Nucleus accumbens (tissue), 56 donors: ENCODE results near the gene STIL.

Experiments used
- DNase-seq, 56 donors: peaks; one replicate each; lab custom pipeline; 2025; lab: John Stamatoyannopoulos, UW

STIL gene

DNA sequence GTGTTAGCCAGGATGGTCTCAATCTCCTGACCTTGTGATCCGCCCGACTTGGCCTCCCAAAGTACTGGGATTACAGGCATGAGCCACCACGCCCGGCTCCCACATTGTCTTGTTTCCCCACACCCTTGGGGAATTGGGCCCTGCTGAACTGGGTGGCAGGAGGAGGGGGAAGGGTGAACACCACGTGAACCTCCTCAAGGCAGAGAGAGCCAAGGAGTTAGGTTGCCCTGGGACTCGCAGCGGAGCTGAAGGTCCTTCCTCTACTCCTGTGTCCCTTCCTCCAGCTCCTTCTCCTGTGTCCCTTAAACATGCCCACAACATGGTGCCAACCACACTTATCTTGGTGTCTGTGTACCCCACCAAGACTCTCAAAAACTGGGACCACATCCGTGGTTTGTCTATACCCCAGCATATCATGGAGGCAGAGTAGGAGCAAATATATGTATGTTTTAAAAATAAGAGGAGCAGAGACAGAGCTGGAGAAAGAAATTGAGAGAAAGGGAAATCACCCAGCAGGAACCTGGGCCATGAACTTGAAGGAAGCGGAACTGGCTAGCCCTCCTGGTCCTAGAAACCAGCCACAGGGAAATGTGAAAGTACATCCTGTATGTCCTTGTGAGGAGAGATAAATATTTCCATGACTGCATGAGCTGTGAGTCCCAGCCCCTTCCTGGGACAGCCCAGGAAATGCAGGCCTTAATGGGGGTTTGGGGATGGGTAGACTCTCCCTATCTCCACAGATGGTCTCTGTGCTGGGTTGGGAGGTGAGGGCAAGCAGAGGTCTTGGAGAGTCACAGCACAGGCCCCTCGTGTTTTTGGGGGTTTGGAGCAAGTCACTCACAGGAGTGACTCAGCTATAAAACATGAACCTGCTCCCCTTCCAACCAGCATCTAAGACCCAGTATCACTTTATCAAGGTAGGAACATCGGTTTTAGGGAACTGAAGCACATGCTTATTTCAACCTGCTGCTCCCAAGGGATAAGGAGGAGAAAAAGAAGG is 72.5 kb downstream of the STIL start:
- no peak for DNase-seq

DNA sequence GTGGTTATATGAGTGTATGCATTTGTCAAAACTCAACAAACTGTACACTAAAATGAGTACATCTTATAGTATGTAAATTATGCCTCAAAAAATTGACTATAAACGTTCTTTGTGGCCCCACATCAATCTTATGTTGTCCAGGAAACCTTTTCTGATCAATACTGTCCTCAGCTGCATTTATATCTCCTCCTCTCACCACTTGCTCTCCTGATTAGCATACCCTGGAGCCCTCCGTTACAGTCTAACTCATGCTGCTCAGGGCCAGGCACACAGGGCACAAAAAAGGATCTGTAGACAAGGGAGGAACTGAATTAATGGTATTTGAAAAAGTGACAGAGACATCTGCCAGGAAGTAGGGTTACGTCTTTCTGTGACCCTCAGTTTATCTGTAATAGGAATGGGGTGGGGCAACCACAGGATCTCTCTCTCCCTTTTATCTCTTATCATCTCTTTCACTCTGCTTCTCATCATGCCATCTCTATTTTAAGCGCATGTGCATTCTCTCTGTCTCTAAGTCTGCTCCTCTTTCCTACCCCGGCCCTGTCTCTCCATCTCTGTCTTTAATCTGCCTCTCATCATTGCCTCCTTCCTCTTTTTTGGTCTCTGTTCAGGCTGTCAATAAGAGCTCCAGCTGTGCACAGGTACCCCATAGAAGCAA is 74.9 kb downstream of the STIL start:
- no peak for DNase-seq

DNA sequence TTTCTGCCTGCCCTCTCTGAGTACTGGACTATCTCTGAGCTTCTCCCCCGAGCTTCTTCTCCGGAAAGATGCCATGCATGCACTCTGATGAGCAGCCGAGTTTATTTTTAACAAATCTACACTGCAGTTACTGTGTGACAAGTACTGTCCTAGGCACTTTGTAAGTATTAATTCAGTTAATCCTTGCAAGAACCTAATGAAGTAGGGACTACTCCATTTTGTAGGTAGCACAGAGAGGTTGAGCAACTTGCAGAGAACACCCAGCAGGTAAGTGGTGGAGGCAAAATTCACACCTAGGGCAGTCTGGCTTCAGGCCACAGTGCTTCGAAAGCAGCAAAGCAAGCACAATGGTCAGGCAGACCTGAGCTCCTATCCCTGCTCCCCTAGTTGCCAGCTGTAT is 78.1 kb downstream of the STIL start:
- DNase-seq = no peak

DNA sequence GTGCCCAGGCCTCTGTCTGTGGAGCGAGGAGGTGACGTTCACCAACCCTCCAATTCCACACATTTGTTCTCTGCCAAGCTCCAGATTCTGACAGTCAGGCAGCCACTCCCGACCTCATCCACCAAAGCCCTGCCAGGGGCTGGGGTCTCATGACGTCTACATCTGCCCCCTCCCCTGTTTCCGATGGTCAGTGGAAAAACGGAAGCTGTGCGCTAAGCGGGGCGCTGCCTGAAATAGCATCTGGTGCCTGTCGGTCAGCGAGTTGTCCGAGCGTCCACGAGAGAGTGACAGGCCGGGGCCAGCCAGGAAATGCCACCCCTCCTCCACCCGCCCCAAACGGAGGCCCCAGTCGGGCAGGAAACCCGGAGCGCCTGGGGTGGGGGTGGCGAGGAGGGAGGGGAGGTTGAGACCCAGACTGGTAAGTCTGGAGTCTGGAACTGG is 78.7 kb downstream of the STIL start:
- peak in 33 of 56 donors; percentile 8 to 62 (median 35) for DNase-seq

DNA sequence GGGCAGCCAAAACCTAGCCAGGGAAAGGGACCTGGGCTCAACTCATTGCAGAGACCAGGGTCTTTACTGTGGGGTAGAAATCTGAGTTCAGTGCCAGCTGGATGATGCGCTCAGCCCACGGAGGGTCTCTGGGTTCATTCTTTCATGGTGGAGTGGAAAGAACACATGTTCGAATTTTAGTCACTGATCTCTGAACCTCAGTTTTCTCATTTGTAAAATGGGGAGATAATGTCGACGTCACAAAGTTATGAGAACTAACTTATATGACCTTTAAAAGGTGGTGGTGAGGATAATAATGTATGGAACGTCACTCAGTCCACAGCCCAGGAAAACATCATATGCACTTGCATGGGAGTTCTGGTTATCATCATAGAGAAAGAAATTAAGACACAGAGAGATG is 80.8 kb downstream of the STIL start:
- no peak for DNase-seq

DNA sequence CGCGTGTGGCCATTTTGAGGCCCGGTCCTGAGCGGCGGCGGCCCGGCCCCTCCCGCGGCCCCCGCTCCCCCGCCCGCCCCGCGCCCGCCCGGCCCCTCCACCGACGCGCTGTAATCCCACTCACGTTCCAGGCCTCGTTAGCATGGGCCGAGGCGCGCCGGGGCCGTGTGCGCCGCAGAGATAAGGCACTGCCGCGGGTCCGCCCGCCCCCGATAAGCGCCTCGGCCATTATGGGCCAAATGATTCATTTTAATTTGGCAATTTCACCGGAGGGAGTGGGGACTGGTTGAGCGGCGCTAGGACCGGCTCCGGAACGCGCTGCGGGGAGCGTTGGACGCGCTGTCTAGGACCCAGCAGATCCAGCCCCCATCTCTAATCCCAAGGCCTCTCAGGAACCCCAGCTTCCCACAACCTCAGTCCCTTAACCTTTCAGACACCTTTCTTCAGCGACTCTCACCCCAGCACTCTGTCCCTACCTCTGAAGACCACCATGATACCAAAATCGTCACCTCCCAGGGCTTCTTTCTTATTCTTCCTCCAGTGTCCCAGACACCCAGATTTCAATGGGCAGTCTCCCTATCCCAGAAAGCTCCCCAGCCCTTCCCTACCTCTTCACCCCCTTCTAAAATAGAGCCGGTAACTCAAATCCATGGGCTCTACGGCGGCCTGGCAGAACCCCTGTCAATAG is 81.6 kb downstream of the STIL start, which contains the start of gene TAL1:
Gene TAL1 (minus strand): TSS at position 39 of the 688 bp plus-strand sequence. CDS start 6,337 bp downstream, outside the sequence.
- no peak for DNase-seq

DNA sequence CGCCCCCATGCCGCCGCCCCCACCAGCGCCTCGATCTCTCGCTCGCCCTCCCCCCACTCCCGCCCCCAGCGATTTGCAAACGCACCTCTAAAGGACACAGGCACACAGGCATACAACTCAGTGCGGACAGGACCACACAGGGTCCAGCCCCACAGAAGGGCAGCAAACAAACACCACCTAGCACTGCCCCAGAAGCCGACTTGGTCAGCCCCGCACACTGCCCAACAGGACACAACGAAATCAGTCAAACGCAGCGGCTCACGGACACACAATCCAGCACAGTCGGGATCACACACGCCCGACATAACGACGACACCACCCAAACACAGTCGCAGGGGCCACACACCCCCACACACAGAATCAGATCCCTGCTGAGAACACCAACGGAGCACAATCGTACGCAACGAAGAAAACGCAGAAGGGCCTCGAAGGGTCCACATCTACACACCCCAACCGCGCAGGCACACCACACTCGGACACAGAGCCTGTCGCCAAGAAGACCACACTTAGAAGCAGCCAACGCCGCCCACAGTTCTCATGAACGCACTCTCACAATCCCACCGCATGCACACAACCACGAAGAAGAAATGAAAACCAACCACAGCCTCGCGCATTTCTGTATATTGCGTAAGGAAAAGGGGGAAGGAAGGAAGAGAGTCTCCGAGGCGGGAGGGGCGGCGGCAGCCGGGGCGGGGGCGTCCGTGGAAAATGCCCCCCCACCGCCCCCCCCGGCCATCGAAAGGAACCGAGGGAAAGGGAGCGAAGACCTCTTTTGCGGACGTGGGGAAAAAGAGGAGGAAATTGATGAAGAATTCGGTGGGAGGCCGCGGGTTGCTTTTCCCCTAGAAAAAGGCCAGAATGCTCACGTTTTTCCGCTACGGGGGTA is 82.4 kb downstream of the STIL start:
- peak in 6 of 56 donors; percentile 6 to 34 (median 8) for DNase-seq

DNA sequence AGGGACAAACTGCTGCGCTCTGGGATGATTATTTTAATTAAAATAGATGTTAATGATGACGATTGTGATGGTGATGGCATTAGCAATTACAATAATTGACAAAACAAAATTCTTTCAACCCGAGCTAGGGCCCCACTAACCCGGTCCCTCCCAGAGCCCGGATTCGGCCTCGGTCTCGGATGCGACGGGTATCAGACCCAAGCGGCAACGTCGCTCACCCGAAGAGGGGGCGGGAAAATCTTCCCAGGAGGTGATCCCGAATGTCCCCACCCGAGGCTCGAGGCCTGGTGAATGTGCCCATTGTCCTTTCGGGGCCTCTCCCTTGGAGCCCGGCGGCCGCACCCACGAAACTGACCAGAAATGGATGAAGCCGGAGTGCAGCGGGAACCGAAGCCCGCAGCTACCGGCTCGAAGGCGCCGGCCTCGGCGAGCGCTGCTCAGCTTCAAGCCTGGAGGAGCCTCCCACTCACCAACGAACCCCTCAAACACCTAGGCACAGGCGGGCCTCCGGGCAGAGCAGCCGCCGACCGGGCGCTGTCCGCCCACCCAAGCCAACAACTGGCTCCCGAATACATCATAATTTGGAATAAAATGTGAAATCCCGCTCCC is 83.2 kb downstream of the STIL start:
- DNase-seq = no peak

DNA sequence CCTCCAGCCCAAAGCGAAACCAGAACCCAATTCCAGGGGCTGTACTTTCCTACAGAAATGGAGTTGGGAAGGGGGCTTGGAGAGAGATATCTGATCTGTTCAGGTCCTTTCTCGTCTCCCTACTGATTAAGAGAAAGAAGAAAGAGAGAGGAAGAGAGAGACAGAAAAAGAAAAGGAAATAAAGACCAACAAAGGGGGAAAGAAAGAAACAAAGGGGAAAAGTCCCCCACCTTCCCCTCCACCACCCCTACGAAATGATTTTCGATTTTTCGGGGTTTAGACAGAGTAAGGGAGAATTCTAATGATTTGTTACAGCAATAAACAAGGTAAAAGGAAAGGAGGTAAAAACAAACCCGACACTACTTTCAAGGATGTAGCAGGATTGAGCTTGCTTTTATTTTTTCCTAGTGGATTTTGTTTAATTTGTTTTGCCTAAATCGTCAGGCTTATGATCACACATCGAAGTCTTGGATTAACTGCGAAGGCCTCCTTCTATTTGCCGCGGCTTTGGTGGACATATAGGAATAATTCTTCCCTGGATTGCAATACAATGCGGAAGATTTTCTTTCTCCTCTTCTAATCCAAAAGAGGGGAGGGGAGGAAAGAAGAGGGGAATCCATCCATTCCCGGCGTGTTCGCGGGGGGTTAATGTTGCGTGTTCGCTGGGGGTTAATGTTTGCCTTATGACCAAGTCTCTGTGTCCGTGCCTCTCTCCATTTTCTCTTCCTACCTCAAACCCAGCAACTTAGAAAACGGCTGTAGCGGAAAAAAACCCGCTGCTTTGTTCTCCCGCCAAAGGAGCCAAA is 83.9 kb downstream of the STIL start:
- no peak for DNase-seq

DNA sequence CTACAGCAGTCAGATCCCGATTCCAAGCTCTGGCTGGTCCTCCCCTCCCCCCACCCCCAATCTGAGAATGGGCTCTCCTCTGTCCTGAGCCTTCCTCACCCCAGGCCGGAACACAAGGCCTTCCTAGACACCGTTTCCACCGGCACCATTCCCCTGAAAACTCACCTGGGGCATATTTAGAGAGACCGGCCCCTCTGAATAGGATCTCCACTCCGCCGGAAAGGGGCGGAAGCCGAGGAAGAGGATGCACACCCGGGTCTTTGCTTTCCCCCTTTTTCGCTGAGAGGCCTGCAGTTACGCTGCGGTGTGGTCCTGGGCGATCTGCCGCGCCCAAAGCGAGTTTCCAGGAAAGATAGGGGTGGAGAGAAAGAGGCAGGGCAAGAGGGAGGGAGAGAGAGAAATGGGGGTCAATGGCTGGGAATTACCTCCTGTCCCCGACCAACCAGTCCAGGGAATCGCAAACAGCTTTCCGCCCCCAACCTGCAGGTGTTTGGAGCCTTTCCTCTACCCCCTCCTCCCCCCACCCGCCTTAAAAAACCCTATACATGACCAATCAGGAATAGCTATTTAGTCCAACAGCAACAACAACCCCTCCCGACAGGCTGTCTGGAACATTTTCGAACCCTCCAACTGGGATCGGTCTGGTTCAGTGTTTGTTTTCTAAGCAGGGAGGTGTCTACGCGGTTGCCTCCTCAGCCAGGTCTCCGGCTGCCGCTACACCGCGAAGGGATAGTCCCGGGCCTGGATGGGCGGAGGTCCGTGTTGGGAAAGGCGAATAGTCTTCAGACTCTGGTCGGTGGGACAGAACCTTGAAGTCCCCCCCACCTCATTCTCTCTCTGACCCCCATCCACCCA is 84.7 kb downstream of the STIL start:
- no peak for DNase-seq

DNA sequence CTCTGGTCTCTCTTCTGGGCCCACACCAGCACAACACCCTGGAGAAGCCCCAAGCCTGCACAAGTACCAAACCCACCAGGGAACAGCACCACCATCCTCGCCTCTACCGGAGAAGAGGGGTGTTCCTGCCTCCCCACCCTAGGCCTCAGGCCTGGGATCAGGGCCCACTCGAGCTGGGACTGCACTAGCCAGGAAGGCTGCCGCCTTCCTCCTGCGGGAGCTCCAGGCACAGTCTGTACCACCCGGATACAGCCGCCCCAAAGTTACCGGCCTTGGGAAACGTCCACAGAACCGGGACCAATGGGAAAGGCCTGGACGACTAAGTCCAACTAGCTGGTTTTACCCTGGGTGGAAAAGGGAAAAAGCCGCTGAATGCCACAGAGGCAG is 85.3 kb downstream of the STIL start:
- no peak for DNase-seq

DNA sequence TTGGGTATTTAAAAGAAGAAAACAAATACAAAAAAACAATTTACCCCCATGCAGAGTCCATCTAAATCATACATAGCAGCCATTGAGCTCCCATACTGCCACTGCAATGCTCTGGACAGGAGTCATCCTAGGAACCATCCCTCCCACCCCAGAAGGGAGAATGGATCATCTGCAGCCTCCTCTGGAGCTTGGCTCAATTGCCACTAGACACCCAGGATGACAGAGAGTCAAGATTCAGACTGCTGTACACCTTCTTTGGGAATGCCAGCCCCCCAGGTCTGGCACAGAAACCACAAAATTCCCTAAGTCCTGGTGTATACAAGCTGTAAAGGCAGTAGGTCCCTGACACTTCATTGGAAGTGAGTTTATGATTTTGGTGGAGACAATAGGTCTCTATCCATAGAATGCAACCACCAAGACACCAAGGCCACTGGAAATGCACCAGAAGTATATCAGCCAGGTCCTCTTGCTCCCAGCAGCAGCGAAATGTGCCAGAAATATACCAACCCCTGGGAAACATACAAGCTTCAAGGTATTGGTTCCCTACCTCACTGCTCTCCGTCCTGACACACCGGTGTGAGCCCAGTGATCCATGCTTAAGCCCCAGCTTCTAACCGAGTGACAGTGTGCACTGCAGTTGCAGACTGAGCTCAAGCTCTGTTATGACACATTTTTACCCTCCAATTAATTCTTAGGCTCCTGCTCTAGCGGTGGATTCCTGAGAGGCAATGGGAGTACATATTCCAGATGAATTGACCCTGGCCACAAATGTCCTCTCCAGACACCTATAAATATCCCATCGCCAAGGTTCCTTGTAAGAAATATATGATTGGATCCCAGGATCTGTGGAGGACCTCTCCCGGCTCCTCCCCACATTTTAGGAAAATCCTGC is 86.4 kb downstream of the STIL start:
- no peak for DNase-seq

DNA sequence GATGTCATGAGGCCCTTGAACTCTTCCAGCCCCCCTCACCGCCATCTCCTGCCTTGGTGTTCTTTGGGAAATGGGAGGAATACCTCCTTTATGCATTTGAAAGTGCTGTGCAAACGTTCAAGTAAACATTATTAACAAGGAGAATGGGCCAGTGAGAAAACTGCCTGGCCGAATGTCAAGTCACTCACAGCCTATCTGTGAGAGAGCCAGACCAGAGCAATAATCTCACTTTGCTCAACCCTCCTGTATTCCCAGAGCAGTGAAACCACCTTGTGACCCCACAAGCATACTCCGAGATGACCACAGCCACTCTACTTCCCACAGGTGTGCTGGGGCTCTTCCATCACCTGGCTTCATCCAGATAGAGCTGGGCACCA is 87.1 kb downstream of the STIL start:
- no peak for DNase-seq

DNA sequence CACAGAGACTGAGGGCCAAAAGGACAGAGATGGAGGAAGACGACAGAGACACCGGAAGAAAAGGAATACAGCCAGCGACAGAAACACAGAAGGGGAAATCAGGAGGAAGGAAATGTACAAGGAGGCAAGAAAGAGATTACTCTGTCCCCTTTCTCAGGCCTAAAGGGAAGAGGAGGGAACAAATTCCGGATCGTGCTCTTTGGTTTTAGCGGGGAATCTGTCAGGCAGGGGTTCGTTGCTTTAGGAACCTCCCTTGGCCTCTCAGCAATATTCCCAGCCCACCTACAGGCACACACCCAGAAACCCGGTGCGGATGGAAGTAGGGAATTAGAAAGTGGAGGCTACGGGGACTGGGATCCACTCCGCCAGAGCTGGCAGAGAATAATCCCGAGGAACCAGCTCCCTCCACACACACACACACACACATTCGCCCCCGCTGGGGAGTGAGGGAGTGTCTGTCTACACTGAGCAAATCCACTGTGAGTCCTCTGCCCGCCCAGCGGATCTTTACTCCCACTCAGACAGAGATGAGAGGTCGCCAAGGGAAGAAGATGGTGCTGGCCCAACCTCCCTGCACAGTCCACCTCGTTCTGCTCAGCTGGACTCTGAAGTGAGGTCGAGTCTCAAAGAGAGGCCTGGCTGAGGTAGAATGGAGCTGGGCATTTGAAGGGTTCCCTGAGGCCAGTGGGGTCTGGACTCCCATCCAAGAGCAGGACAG is 87.7 kb downstream of the STIL start:
- DNase-seq = no peak

DNA sequence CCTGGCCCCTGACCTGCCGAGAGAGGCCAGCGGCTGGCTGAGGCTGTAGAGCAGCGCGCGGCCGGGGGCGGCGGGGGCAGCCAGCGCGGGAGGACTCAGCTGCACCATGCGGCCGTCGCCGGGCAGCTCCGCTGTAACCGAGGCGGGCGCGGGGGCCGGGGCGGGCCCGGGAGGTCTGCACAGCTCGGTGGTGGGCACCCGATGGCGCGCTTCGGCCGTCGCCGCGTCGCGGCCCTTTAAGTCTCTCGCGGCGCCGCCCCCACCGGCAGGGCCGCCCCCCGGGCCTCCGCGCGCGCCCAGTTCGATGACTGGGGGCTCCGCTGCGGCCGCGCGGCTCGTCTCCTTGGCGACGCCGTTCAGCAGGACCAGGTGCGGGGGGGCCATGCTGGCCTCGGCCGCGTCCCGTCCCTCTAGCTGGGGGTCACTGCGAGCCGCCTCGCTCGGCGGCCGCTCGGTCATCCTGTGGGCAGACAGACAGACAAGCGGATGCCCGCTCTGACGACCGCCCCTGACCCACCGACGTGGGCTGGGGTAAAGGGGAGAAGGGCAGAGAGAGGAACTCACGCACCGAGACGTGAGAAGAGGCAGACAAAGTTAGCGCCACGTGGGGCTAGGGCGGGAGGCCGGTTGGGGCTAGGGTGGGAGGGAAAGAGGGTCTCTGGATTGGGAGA is 88.4 kb downstream of the STIL start:
- DNase-seq = no peak
